Measurements from ENCODE around the gene TIE1.

The TIE1 gene

GRCh38 chr1:43286115-43286514, 14.7 kb upstream of the TIE1 start:
- no peak overlapping the region for H2AK5ac ChIP-seq (ENCODE audit: low read length)
- H3K56ac ChIP-seq (ENCODE audit: low read length), result no peak overlapping the region
- peaks cover 7% of the 10 kb centered on the region for H3K4me1 ChIP-seq (ENCODE audit: control insufficient read depth, low read depth, low read length)
- no peaks in the 10 kb centered on the region for H3K36me3 ChIP-seq (ENCODE audit: control insufficient read depth, insufficient read depth, low read length)
- no peak overlapping the region for H4K8ac ChIP-seq (ENCODE audit: low read depth, low read length)
- H3K4me3 ChIP-seq (ENCODE audit: low read length), result no peak overlapping the region
- no peak overlapping the region for H3K9ac ChIP-seq (ENCODE audit: low read length)
- no peak overlapping the region for H4K5ac ChIP-seq (ENCODE audit: low read length)
- no peak overlapping the region for H3K4me2 ChIP-seq (ENCODE audit: low read length)
- H3K23ac ChIP-seq (ENCODE audit: low read length), result no peak overlapping the region
- no peak overlapping the region for H3K18ac ChIP-seq (ENCODE audit: low read length)
- no peaks in the 10 kb centered on the region for H3K79me1 ChIP-seq (ENCODE audit: low read length)
- DNase-seq, result no peak
- no peak overlapping the region for H2BK5ac ChIP-seq (ENCODE audit: low read length)
- no peaks in the 10 kb centered on the region for H3K79me2 ChIP-seq (ENCODE audit: control insufficient read depth, insufficient read depth, low read length)
- H2BK15ac ChIP-seq (replicated peaks; ENCODE audit: low read depth), result no peak overlapping the region
- H3K27ac ChIP-seq (ENCODE audit: low read depth, low read length), result no peak overlapping the region
- no peaks in the 10 kb centered on the region for H3K27me3 ChIP-seq (ENCODE audit: insufficient read depth, low read length, poor library complexity)
- H3K4ac ChIP-seq (ENCODE audit: low read depth, low read length), result no peak overlapping the region
- no peak overlapping the region for H2BK120ac ChIP-seq (ENCODE audit: low read depth, low read length)
- WGBS (ENCODE audit: extremely low coverage, insufficient coverage, low lambda C conversion rate), result no CpG with 5 or more reads among the region's 11 CpGs

GRCh38 chr1:43286533-43286932, 14.2 kb upstream of the TIE1 start:
- no peak overlapping the region for H3K4me2 ChIP-seq (ENCODE audit: low read length)
- no peak overlapping the region for H2BK5ac ChIP-seq (ENCODE audit: low read length)
- H2AK5ac ChIP-seq (ENCODE audit: low read length), result no peak overlapping the region
- no peak overlapping the region for H3K56ac ChIP-seq (ENCODE audit: low read length)
- H3K27me3 ChIP-seq (ENCODE audit: insufficient read depth, low read length, poor library complexity), result no peaks in the 10 kb centered on the region
- no peak overlapping the region for H3K4me3 ChIP-seq (ENCODE audit: low read length)
- no CpG with 5 or more reads among the region's 5 CpGs for WGBS (ENCODE audit: extremely low coverage, insufficient coverage, low lambda C conversion rate)
- H3K79me2 ChIP-seq (ENCODE audit: control insufficient read depth, insufficient read depth, low read length), result no peaks in the 10 kb centered on the region
- H2BK120ac ChIP-seq (ENCODE audit: low read depth, low read length), result no peak overlapping the region
- no peak overlapping the region for H2BK15ac ChIP-seq (replicated peaks; ENCODE audit: low read depth)
- H4K5ac ChIP-seq (ENCODE audit: low read length), result no peak overlapping the region
- DNase-seq, result no peak
- no peak overlapping the region for H3K23ac ChIP-seq (ENCODE audit: low read length)
- no peak overlapping the region for H3K27ac ChIP-seq (ENCODE audit: low read depth, low read length)
- no peak overlapping the region for H3K4ac ChIP-seq (ENCODE audit: low read depth, low read length)
- peaks cover 7% of the 10 kb centered on the region for H3K4me1 ChIP-seq (ENCODE audit: control insufficient read depth, low read depth, low read length)
- no peak overlapping the region for H3K18ac ChIP-seq (ENCODE audit: low read length)
- H4K8ac ChIP-seq (ENCODE audit: low read depth, low read length), result no peak overlapping the region
- no peaks in the 10 kb centered on the region for H3K79me1 ChIP-seq (ENCODE audit: low read length)
- no peak overlapping the region for H3K9ac ChIP-seq (ENCODE audit: low read length)
- H3K36me3 ChIP-seq (ENCODE audit: control insufficient read depth, insufficient read depth, low read length), result no peaks in the 10 kb centered on the region

- no peak overlapping the region for H3K56ac ChIP-seq (ENCODE audit: low read length)
- no CpG with 5 or more reads among the region's 9 CpGs for WGBS (ENCODE audit: extremely low coverage, insufficient coverage, low lambda C conversion rate)
- no peak for DNase-seq
- H3K36me3 ChIP-seq (ENCODE audit: control insufficient read depth, insufficient read depth, low read length), result no peaks in the 10 kb centered on the region
- peaks cover 7% of the 10 kb centered on the region for H3K4me1 ChIP-seq (ENCODE audit: control insufficient read depth, low read depth, low read length)
- no peaks in the 10 kb centered on the region for H3K27me3 ChIP-seq (ENCODE audit: insufficient read depth, low read length, poor library complexity)
- H3K79me1 ChIP-seq (ENCODE audit: low read length), result no peaks in the 10 kb centered on the region
- H3K4me3 ChIP-seq (ENCODE audit: low read length), result no peak overlapping the region
- H4K5ac ChIP-seq (ENCODE audit: low read length), result no peak overlapping the region
- no peak overlapping the region for H3K4ac ChIP-seq (ENCODE audit: low read depth, low read length)
- no peak overlapping the region for H3K23ac ChIP-seq (ENCODE audit: low read length)
- H3K79me2 ChIP-seq (ENCODE audit: control insufficient read depth, insufficient read depth, low read length), result no peaks in the 10 kb centered on the region
- H2BK5ac ChIP-seq (ENCODE audit: low read length), result no peak overlapping the region
- no peak overlapping the region for H2AK5ac ChIP-seq (ENCODE audit: low read length)
- H3K4me2 ChIP-seq (ENCODE audit: low read length), result no peak overlapping the region
- no peak overlapping the region for H3K18ac ChIP-seq (ENCODE audit: low read length)
- no peak overlapping the region for H2BK15ac ChIP-seq (replicated peaks; ENCODE audit: low read depth)
- no peak overlapping the region for H2BK120ac ChIP-seq (ENCODE audit: low read depth, low read length)
- no peak overlapping the region for H3K27ac ChIP-seq (ENCODE audit: low read depth, low read length)
- H3K9ac ChIP-seq (ENCODE audit: low read length), result no peak overlapping the region
- no peak overlapping the region for H4K8ac ChIP-seq (ENCODE audit: low read depth, low read length)
These were observed 12.6 kb upstream of the TIE1 start for GRCh38 chr1:43288058-43288784.

- Histone ChIP-seq H4K8ac (ENCODE audit: low read depth, low read length) (no peak overlapping the region), H3K4me2 (ENCODE audit: low read length) (no peak overlapping the region), H3K4me3 (ENCODE audit: low read length) (no peak overlapping the region), H2BK15ac (replicated peaks; ENCODE audit: low read depth) (no peak overlapping the region), H4K5ac (ENCODE audit: low read length) (no peak overlapping the region), H3K56ac (ENCODE audit: low read length) (no peak overlapping the region), H3K4ac (ENCODE audit: low read depth, low read length) (no peak overlapping the region), H3K79me1 (ENCODE audit: low read length) (no peaks in the 10 kb centered on the region), H3K36me3 (ENCODE audit: control insufficient read depth, insufficient read depth, low read length) (no peaks in the 10 kb centered on the region), H2AK5ac (ENCODE audit: low read length) (no peak overlapping the region), H3K9ac (ENCODE audit: low read length) (no peak overlapping the region), H3K23ac (ENCODE audit: low read length) (no peak overlapping the region), H3K27ac (ENCODE audit: low read depth, low read length) (no peak overlapping the region), H3K4me1 (ENCODE audit: control insufficient read depth, low read depth, low read length) (peaks cover 7% of the 10 kb centered on the region), H3K18ac (ENCODE audit: low read length) (no peak overlapping the region), H2BK120ac (ENCODE audit: low read depth, low read length) (no peak overlapping the region), H3K79me2 (ENCODE audit: control insufficient read depth, insufficient read depth, low read length) (no peaks in the 10 kb centered on the region), H3K27me3 (ENCODE audit: insufficient read depth, low read length, poor library complexity) (no peaks in the 10 kb centered on the region), H2BK5ac (ENCODE audit: low read length) (no peak overlapping the region)
- WGBS (ENCODE audit: extremely low coverage, insufficient coverage, low lambda C conversion rate), result no CpG with 5 or more reads among the region's 12 CpGs
- DNase-seq, result no peak
These were observed 11.7 kb upstream of the TIE1 start for GRCh38 chr1:43288785-43289706.

GRCh38 chr1:43292216-43292615, 8.6 kb upstream of the TIE1 start:
- no peak for DNase-seq
- WGBS (ENCODE audit: extremely low coverage, insufficient coverage, low lambda C conversion rate), result no CpG with 5 or more reads among the region's 7 CpGs
- H3K27ac ChIP-seq (ENCODE audit: low read depth, low read length), result no peak overlapping the region

More at GRCh38 chr1:43292216-43292615, 8.6 kb upstream of the TIE1 start:
- no peak overlapping the region for H3K9ac ChIP-seq (ENCODE audit: low read length)
- H3K23ac ChIP-seq (ENCODE audit: low read length), result no peak overlapping the region
- H3K4me3 ChIP-seq (ENCODE audit: low read length), result no peak overlapping the region
- H3K4me2 ChIP-seq (ENCODE audit: low read length), result no peak overlapping the region
- H3K18ac ChIP-seq (ENCODE audit: low read length), result no peak overlapping the region
- H3K79me1 ChIP-seq (ENCODE audit: low read length), result no peaks in the 10 kb centered on the region
- no peak overlapping the region for H4K5ac ChIP-seq (ENCODE audit: low read length)
- no peak overlapping the region for H3K4ac ChIP-seq (ENCODE audit: low read depth, low read length)
- H2BK120ac ChIP-seq (ENCODE audit: low read depth, low read length), result no peak overlapping the region
- H3K36me3 ChIP-seq (ENCODE audit: control insufficient read depth, insufficient read depth, low read length), result no peaks in the 10 kb centered on the region
- no peak overlapping the region for H2BK5ac ChIP-seq (ENCODE audit: low read length)
- H4K8ac ChIP-seq (ENCODE audit: low read depth, low read length), result no peak overlapping the region
- H2BK15ac ChIP-seq (replicated peaks; ENCODE audit: low read depth), result no peak overlapping the region
- H3K4me1 ChIP-seq (ENCODE audit: control insufficient read depth, low read depth, low read length), result no peaks in the 10 kb centered on the region
- no peak overlapping the region for H3K56ac ChIP-seq (ENCODE audit: low read length)
- no peaks in the 10 kb centered on the region for H3K79me2 ChIP-seq (ENCODE audit: control insufficient read depth, insufficient read depth, low read length)
- H2AK5ac ChIP-seq (ENCODE audit: low read length), result no peak overlapping the region
- no peaks in the 10 kb centered on the region for H3K27me3 ChIP-seq (ENCODE audit: insufficient read depth, low read length, poor library complexity)
